A673 (cell line): Measurements from ENCODE around the gene ONECUT1. TPM values are rescaled to one million over a fixed set of nuclear protein-coding genes. Genes with fewer than 3 reads are reported as not detected.

Source experiments
- BruUV-seq: library from RNA; stranded (reverse); fragments of 400-500 nt; replicated peaks from 2 replicates; lab custom pipeline; 2021; lab: Mats Ljungman, UMichigan
- CTCF ChIA-PET: fragments of 300-600 bp; sonication (Branson Sonifier 250); formaldehyde crosslinking; loops from one replicate; lab custom pipeline; 2022; ENCODE audit warnings: antibody characterized with exemption; lab: Charles Lee
- POLR2A ChIA-PET: fragments of 300-600 bp; sonication (Branson Sonifier 250); formaldehyde crosslinking; loops from one replicate; lab custom pipeline; 2022; ENCODE audit warnings: antibody characterized with exemption; ENCODE audit not compliant: low non-redundant PET; lab: Charles Lee
- DNase-seq: peaks from one replicate; pipeline ENCODE4 v3.0.0-alpha.2; 2015; ENCODE audit warnings: low spot score
- H3K27ac ChIP-seq: fragments of 200-600 bp; sonication (generic); 2 replicates; pipeline ENCODE4 v1.5.1; 2016; ENCODE audit warnings: mixed run types, low read depth, mild to moderate bottlenecking, mixed read lengths, antibody characterized with exemption, low read length; ENCODE audit not compliant: poor library complexity, severe bottlenecking
- H3K27me3 ChIP-seq: fragments of 200-600 bp; sonication (generic); replicated peaks from 2 replicates; pipeline ENCODE4 v1.6.1; 2017; ENCODE audit warnings: mixed run types, low read depth, mild to moderate bottlenecking, mixed read lengths, antibody characterized with exemption, low read length; ENCODE audit not compliant: insufficient read depth, poor library complexity
- H3K36me3 ChIP-seq: fragments of 200-600 bp; sonication (generic); 2 replicates; pipeline ENCODE4 v1.6.1; 2016; ENCODE audit warnings: mixed run types, mild to moderate bottlenecking, mixed read lengths, antibody characterized with exemption, low read length; ENCODE audit not compliant: insufficient read depth, poor library complexity, severe bottlenecking
- H3K4me1 ChIP-seq: fragments of 200-600 bp; sonication (generic); 2 replicates; pipeline ENCODE4 v1.6.1; 2017; ENCODE audit warnings: mixed run types, mild to moderate bottlenecking, mixed read lengths, antibody characterized with exemption, low read length; ENCODE audit not compliant: insufficient read depth, poor library complexity, severe bottlenecking
- H3K4me3 ChIP-seq: fragments of 200-600 bp; sonication (generic); 2 replicates; pipeline ENCODE4 v1.5.1; 2016; ENCODE audit warnings: low read depth, mixed run types, mild to moderate bottlenecking, mixed read lengths, low read length; ENCODE audit not compliant: poor library complexity, severe bottlenecking
- H3K9me3 ChIP-seq: fragments of 200-600 bp; sonication (generic); 2 replicates; pipeline ENCODE4 v1.6.1; 2016; ENCODE audit warnings: mixed run types, low read depth, mild to moderate bottlenecking, mixed read lengths, antibody characterized with exemption, low read length; ENCODE audit not compliant: poor library complexity, severe bottlenecking
- EZH2 ChIP-seq: fragments of 200-600 bp; sonication (generic); IDR thresholded peaks from 2 replicates; pipeline ENCODE4 v1.6.1; 2017; ENCODE audit warnings: borderline replicate concordance, low read depth, mild to moderate bottlenecking, mixed read lengths, antibody characterized with exemption, low read length; ENCODE audit not compliant: poor library complexity, severe bottlenecking
- intact Hi-C: fragments of 100-400 bp; cut with micrococcal nuclease; formaldehyde crosslinking; loops from one replicate; pipeline ENCODE4 v1.10.0; 2022; ENCODE audit not compliant: unreplicated experiment
- total RNA-seq: library from RNA; stranded (reverse); gene quantifications from 2 replicates; pipeline ENCODE4 v1.2.3, GENCODE V29; 2021
- TF ChIP-seq, protein P1 (sequence below): fragments of 300-800, 200-600 bp; sonication (generic); conservative IDR thresholded peaks from 2 replicates; pipeline ENCODE4 v1.5.1; 2017; ENCODE audit warnings: low read depth, mild to moderate bottlenecking, antibody characterized with exemption, low read length, moderate library complexity, mixed read lengths

Gene ONECUT1
- total RNA-seq, 1 experiment from 2014 or later = not detected

- peaks cover 98% of the 10 kb centered on the region for H3K27me3 ChIP-seq
- intact Hi-C loops = no loop called here
- BruUV-seq = no TSS peak
- ChIA-PET CTCF (no interaction called here), POLR2A (no interaction called here)
- H3K27ac ChIP-seq = no peak overlapping the region
- H3K4me1 ChIP-seq = peaks cover 4% of the 10 kb centered on the region
- peak overlapping the region; percentile 45 for H3K4me3 ChIP-seq
- no peaks in the 10 kb centered on the region for H3K36me3 ChIP-seq
- H3K9me3 ChIP-seq = no peaks in the 10 kb centered on the region
- no peak for DNase-seq
- TF ChIP-seq, protein P1, sequence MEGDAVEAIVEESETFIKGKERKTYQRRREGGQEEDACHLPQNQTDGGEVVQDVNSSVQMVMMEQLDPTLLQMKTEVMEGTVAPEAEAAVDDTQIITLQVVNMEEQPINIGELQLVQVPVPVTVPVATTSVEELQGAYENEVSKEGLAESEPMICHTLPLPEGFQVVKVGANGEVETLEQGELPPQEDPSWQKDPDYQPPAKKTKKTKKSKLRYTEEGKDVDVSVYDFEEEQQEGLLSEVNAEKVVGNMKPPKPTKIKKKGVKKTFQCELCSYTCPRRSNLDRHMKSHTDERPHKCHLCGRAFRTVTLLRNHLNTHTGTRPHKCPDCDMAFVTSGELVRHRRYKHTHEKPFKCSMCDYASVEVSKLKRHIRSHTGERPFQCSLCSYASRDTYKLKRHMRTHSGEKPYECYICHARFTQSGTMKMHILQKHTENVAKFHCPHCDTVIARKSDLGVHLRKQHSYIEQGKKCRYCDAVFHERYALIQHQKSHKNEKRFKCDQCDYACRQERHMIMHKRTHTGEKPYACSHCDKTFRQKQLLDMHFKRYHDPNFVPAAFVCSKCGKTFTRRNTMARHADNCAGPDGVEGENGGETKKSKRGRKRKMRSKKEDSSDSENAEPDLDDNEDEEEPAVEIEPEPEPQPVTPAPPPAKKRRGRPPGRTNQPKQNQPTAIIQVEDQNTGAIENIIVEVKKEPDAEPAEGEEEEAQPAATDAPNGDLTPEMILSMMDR = no peak
- TF ChIP-seq EZH2 = peak; percentile 62
Observed at GRCh38 chr15:52789008-52789600, 1.0 kb downstream of the ONECUT1 start.

- intact Hi-C loops = no loop called here
- Histone ChIP-seq H3K9me3 (no peaks in the 10 kb centered on the region), H3K4me1 (peaks cover 4% of the 10 kb centered on the region), H3K36me3 (no peaks in the 10 kb centered on the region), H3K27ac (no peak overlapping the region), H3K4me3 (no peak overlapping the region), H3K27me3 (peaks cover 98% of the 10 kb centered on the region)
- TF ChIP-seq EZH2 = peak; percentile 75
- TF ChIP-seq, protein P1 = no peak
- ChIA-PET CTCF (interaction anchor here (0.6 kb wide), 1 partner anchor 498 kb away, joined by 4 read pairs; no protein-coding TSS in a partner anchor), POLR2A (no interaction called here)
- no TSS peak for BruUV-seq
- DNase-seq = no peak
Observed at GRCh38 chr15:52788099-52788986, 1.8 kb downstream of the ONECUT1 start.

DNA sequence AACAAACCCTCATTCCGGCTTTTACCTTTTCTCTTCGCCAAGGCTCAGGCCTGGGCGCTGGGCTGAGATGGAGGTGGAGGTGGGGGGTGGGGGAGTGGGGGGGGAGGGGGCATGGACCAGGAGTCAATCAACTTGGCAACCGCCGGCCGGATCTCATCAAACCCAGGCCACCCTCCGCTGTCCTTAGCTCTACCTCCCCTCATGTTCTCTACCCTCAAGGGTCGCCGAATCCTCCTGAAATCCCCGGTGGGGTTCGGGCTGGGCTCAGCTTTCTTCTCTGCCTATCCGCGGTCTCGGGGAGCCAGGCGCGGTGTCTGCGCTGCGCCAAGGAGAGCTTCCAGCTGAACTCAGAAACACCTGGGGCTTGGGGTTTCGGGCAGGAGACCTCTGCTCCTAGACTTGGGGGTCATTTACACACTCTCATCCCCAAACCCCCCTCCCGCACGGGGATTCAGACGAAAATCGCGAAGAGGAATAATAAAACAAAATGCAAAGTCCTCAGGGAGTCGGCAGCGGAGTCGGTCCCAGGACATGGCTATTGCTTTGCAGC, 2.5 kb downstream of the ONECUT1 start:
- Histone ChIP-seq H3K4me3 (no peak overlapping the region), H3K9me3 (no peaks in the 10 kb centered on the region), H3K36me3 (no peaks in the 10 kb centered on the region), H3K4me1 (peaks cover 4% of the 10 kb centered on the region), H3K27ac (no peak overlapping the region), H3K27me3 (peaks cover 98% of the 10 kb centered on the region)
- CTCF ChIA-PET = interaction anchor here (0.6 kb wide), 1 partner anchor 497 kb away, joined by 4 read pairs; no protein-coding TSS in a partner anchor
- POLR2A ChIA-PET = no interaction called here
- no TSS peak for BruUV-seq
- intact Hi-C loops = no loop called here
- no peak for DNase-seq
- TF ChIP-seq, protein P1 = no peak
- no peak for TF ChIP-seq EZH2
